SU-DHL-6 (cell line): ENCODE data around the gene SLC5A6.

Source experiments
- CTCF ChIP-seq: fragments of 200-600 bp; sonication (generic); IDR thresholded peaks from one replicate; pipeline ENCODE4 v1.5.1; 2017; ENCODE audit warnings: antibody characterized with exemption, mild to moderate bottlenecking, low read length, moderate library complexity; ENCODE audit not compliant: insufficient read depth, poor library complexity, severe bottlenecking
- EZH2phosphoT487 ChIP-seq: fragments of 200-600 bp; sonication (generic), shearing (Covaris generic); conservative IDR thresholded peaks from 2 replicates; pipeline ENCODE4 v1.6.1; 2018; ENCODE audit warnings: mild to moderate bottlenecking, antibody characterized with exemption, low read length, moderate library complexity, mixed read lengths

DNA sequence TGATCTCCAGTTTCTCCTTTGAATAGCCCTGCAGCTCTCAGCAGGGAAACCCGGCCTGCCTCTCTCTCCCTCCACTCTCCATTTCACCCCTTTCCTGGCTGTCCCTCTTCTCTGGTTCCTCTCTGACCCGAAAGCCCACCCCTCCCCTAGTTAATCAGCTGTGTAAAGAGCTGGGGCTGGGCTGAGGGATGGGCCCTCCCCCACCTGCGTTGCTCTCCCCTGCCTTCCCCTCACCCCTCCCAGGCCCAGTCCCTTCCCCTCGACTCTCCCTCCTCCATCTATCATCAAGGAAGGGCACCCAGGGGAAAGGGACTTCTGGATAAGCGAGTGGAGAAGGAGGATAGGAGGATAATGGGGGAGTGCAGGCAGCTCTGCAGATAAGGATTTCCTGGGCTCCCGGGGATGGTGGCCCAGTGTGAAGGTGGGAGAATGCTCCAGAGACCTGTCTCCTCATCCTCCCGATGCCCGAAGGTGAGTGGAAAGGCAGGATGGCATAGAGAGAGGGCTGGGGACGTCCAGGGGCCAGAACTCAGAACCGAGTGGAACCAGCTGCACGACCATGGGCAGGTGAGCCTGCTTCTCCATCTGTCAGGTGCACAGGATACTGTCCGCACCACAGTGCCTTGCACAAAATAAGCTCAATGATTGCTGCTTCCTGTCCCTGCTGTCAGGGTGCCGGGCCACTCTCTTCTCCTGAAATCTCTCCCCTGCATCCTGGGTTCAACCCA, 38.7 kb upstream of the SLC5A6 start:
- no peak for TF ChIP-seq CTCF
- no peak for TF ChIP-seq EZH2phosphoT487
